Measurements from ENCODE around the gene N4BP2L2. TPM values are rescaled to one million over a fixed set of nuclear protein-coding genes. Genes with fewer than 3 reads are reported as not detected.

N4BP2L2 gene
- total RNA-seq, 2 experiments from 2014 or later = 84.5 to 85.2 TPM

GRCh38 chr13:32530841-32531253, 7.7 kb downstream of the N4BP2L2 start:
- CTCF ChIA-PET = no interaction called here
- peak; percentile 52 for ATAC-seq
- Mint-ChIP-seq H3K4me3 (peak overlapping the region; percentile 62), H3K36me3 (ENCODE audit: low read depth) (peaks cover 53% of the 10 kb centered on the region), H3K27ac (peak overlapping the region; percentile 68), H3K9me3 (no peaks in the 10 kb centered on the region), H3K27me3 (no peaks in the 10 kb centered on the region), H3K4me1 (ENCODE audit: low read depth) (peaks cover 81% of the 10 kb centered on the region)
- intact Hi-C loops (cut with micrococcal nuclease) = no loop called here
- TF ChIP-seq CTCF (IDR thresholded peaks at IDR 0.05) = no peak
- DNase-seq = no peak
- POLR2A ChIA-PET = interaction anchor here (0.9 to 1.3 kb wide), 2 partner anchors 8 to 104 kb away, joined by 3 to 4 read pairs; partner anchors contain the start of gene N4BP2L2

- ChIA-PET POLR2A (interaction anchor here (1.4 kb wide), 1 partner anchor 102 kb away, joined by 5 read pairs; no protein-coding TSS in a partner anchor), CTCF (interaction anchor here (0.6 kb wide), 1 partner anchor 61 kb away, joined by 3 read pairs; no protein-coding TSS in a partner anchor)
- peaks cover 62% of the 10 kb centered on the region for H3K4me1 Mint-ChIP-seq (ENCODE audit: low read depth)
- no peak overlapping the region for H3K4me3 Mint-ChIP-seq
- H3K36me3 Mint-ChIP-seq (ENCODE audit: low read depth) = peaks cover 40% of the 10 kb centered on the region
- intact Hi-C loops (cut with micrococcal nuclease) = no loop called here
- no peak for DNase-seq
- no peak for TF ChIP-seq CTCF (IDR thresholded peaks at IDR 0.05)
- no peak for ATAC-seq
- no peak overlapping the region for H3K27ac Mint-ChIP-seq
- no peaks in the 10 kb centered on the region for H3K9me3 Mint-ChIP-seq
- H3K27me3 Mint-ChIP-seq = no peaks in the 10 kb centered on the region
Measured at GRCh38 chr13:32528358-32528757, 10.2 kb downstream of the N4BP2L2 start.

GRCh38 chr13:32527151-32527550, 11.4 kb downstream of the N4BP2L2 start:
- Mint-ChIP-seq H3K9me3 (no peaks in the 10 kb centered on the region), H3K4me1 (ENCODE audit: low read depth) (peaks cover 60% of the 10 kb centered on the region), H3K27ac (peak overlapping the region; percentile 59), H3K36me3 (ENCODE audit: low read depth) (peaks cover 40% of the 10 kb centered on the region), H3K4me3 (no peak overlapping the region), H3K27me3 (no peaks in the 10 kb centered on the region)
- no peak for TF ChIP-seq CTCF (IDR thresholded peaks at IDR 0.05)
- DNase-seq (no peak), ATAC-seq (no peak)
- CTCF ChIA-PET = interaction anchor here (0.6 to 0.9 kb wide), 3 partner anchors 20 to 55 kb away, joined by 3 to 5 read pairs (median 4); no protein-coding TSS in a partner anchor
- POLR2A ChIA-PET = no interaction called here
- intact Hi-C loops (cut with micrococcal nuclease) = no loop called here

- H3K36me3 Mint-ChIP-seq (ENCODE audit: low read depth) = peaks cover 37% of the 10 kb centered on the region
- DNase-seq (no peak), ATAC-seq (no peak)
- ChIA-PET CTCF (interaction anchor here (0.8 kb wide), 1 partner anchor 7 kb away, joined by 3 read pairs; no protein-coding TSS in a partner anchor), POLR2A (no interaction called here)
- H3K27ac Mint-ChIP-seq = peak overlapping the region; percentile 34
- TF ChIP-seq CTCF (IDR thresholded peaks at IDR 0.05) = no peak
- H3K9me3 Mint-ChIP-seq = no peaks in the 10 kb centered on the region
- intact Hi-C loops (cut with micrococcal nuclease) = no loop called here
- no peak overlapping the region for H3K4me3 Mint-ChIP-seq
- H3K4me1 Mint-ChIP-seq (ENCODE audit: low read depth) = peaks cover 51% of the 10 kb centered on the region
- H3K27me3 Mint-ChIP-seq = no peaks in the 10 kb centered on the region
Measured at GRCh38 chr13:32525766-32526165, 12.8 kb downstream of the N4BP2L2 start.

- no peak overlapping the region for H3K27ac Mint-ChIP-seq
- ChIA-PET CTCF (no interaction called here), POLR2A (no interaction called here)
- H3K4me1 Mint-ChIP-seq (ENCODE audit: low read depth) = peaks cover 10% of the 10 kb centered on the region
- no peak overlapping the region for H3K4me3 Mint-ChIP-seq
- H3K9me3 Mint-ChIP-seq = no peaks in the 10 kb centered on the region
- H3K36me3 Mint-ChIP-seq (ENCODE audit: low read depth) = peaks cover 32% of the 10 kb centered on the region
- DNase-seq = no peak
- intact Hi-C loops (cut with micrococcal nuclease) = no loop called here
- ATAC-seq = no peak
- TF ChIP-seq CTCF (IDR thresholded peaks at IDR 0.05) = no peak
- no peaks in the 10 kb centered on the region for H3K27me3 Mint-ChIP-seq
Measured at GRCh38 chr13:32515246-32515645, 23.3 kb downstream of the N4BP2L2 start.
